HG03442 (cell line): Measurements from ENCODE around the gene EIPR1.

Experiments
- ATAC-seq: cut with Tn5 transposase; IDR thresholded peaks from one replicate; pipeline ENCODE4 v1.9.1; 2021; ENCODE audit warnings: mild to moderate bottlenecking, moderate library complexity; ENCODE audit not compliant: unreplicated experiment

Gene EIPR1

GRCh38 chr2:3277748-3278520, 99.7 kb downstream of the EIPR1 start:
- no peak for ATAC-seq

- ATAC-seq: no peak
Measured at GRCh38 chr2:3277050-3277747, 100.4 kb downstream of the EIPR1 start.

GRCh38 chr2:3272761-3273160, 104.9 kb downstream of the EIPR1 start:
- ATAC-seq: no peak

GRCh38 chr2:3270095-3270478, 107.5 kb downstream of the EIPR1 start:
- ATAC-seq: no peak

DNA sequence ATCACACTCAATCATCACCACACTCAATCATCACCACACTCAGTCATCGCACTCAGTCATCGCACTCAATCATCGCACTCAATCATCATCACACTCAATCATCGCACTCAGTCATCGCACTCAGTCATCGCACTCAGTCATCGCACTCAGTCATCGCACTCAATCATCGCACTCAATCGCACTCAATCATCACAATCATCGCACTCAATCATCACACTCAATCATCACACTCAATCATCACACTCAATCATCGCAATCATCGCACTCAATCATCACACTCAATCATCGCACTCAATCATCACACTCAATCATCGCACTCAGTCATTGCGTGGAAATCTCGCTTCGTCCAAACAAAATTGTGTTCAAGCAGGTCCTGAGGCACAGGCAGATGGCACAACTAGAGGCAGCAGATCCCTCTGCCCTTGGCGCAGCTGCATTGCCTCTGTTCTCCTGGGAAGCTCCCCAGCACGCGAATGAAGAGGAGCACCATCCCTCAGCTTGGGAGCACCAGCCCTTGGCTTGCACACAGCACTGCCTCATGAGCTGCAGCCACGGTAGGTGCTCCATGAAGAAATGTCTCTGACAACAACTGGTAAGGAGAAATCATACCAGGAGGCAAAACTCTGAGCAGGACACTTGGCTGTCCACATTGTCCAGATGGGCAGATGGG, 108.1 kb downstream of the EIPR1 start:
- no peak for ATAC-seq

GRCh38 chr2:3268705-3269029, 109.0 kb downstream of the EIPR1 start:
- ATAC-seq: no peak

DNA sequence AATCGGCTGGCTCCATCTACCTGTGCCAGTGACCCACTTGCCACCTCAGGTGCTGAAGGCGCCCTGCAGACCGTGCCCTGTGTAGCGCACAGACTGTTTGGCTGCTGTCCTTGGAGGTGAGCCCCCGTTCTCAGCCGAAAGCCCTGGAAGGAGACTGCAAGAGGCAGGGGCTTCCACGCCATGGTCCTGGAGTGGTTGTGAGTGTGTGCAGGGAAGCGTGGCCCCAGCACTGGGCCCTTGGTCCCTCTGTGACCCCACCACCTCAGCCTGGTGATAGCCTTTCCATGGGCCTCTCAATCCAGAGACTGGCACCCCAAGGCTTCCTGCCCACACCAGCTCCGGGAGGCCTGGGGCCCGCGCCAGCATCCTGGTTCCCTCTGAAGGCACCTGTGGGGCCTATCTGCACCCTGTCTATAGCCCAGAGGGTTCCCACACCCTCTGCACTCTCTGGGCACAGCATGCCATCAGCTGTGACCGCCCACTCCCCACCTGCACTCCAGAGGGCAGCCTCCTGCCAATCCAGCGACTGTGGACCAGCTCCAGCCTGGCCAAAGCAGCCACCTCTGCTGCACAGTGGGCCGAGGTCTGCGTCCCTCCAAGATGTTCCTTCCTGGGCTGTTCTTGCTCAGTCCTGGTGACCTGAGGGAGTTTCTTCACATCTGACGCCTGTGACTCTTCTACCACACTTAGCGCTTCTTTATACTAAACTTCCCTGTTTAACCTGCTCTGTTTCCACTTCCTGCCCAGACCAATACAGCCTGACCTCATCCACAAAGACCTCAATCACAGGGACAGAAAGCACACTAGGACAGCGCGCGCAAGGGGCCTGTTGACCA, 109.5 kb downstream of the EIPR1 start:
- ATAC-seq: no peak

GRCh38 chr2:3266925-3267867, 110.4 kb downstream of the EIPR1 start:
- ATAC-seq: no peak

DNA sequence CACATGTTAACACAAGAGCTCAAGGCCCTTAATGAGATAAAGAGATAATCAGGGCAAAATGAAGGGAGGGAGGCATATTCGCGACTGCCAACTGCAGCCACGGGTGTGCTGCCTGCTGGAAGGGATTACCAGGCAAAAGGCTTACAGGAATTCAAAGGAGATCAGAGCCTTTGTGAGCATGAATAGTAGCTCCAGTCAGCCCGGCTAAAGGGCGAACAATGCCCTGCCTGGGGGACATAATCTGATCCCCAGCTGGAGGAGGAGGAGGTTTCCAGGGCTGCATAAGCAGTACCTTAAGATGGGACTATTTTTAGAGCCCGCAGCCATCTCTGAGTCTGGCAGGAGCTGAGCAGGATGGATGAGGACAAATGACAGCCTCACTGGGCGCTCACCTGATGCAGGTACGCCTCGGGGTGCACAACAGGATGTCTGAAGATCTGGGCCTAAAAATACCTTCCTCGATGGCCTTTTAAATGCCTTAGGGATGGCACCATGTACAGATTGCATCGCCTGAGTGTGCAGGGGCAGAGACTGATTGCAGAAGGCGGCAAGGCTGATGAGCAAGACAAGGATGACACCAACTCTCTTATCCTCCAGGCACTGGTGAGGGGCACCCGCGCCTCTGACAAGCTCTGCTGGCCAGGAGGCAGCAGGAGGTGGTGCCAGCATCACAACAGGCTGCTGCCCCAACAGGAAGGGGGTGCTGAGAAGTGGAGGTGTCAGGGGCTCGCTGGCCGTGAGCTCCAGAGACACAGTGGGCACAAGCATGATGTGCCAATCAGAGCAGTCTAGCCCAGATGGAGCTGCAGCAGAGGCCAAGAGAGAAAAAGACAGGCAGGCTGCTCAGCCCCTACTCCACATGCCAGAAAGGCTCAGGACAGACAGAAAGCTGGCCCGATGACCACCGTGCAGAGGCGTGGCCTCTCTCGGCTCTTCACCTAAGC, 111.4 kb downstream of the EIPR1 start:
- no peak for ATAC-seq

- no peak for ATAC-seq
Measured at GRCh38 chr2:3265471-3265870, 112.1 kb downstream of the EIPR1 start.

DNA sequence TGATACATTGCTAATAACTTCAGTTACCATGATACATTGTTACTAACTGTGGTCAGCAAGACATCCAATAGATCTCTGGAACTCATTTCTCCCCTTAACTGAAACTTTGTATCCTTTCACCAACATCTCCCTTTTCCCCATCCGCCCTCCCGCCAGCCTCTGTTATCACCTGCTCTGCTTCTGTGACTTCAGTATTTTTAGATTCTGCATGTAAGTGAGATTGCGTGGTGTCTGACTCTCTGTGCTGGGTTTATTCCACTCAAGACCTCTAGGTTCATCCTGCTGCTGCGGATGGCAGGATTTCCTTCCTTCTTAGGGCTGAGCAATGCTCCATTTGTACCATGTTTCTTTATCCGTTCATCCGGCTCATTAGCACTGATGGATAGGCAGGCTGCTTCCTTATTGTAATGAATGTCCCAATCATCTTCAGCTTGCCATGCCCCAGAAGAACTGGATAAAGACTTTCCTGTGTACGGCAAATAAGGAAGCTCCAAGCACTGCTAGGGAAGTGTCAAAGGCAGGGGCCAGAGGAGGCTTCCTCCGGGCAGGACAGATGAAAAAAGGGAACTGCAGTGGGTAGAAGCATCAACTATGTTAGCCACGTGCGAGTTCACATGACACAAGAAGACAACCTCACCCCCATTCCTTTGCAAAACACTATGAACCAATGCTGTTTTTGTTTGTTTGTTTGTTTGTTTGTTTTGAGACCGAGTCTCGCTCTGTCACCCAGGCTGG, 113.4 kb downstream of the EIPR1 start:
- no peak for ATAC-seq

- ATAC-seq: no peak
Measured at GRCh38 chr2:3263487-3263886, 114.1 kb downstream of the EIPR1 start.

- no peak for ATAC-seq
Measured at GRCh38 chr2:3262437-3263388, 114.9 kb downstream of the EIPR1 start.

DNA sequence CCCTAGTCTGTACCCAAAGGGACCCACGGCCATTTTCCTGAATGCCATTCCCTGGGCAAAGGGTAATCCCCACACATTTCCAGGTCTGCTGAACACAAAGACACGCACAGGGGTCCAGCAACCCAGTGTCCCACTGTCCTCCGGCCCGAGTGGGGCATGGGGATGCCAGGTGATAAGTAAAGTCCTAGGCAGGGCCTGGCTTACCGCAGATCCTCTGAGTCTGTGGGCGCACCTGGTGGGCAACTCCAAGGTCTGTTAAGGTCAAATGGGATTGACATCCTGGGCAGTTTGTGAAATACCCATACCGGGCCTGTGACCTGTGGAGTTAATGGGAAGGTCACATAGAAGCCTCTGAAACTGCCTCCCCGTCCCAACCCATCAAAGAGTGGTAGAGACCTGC, 116.1 kb downstream of the EIPR1 start:
- ATAC-seq: no peak

- no peak for ATAC-seq
Measured at GRCh38 chr2:3260959-3261358, 116.7 kb downstream of the EIPR1 start.

- no peak for ATAC-seq
Measured at GRCh38 chr2:3257826-3258225, 119.8 kb downstream of the EIPR1 start.

DNA sequence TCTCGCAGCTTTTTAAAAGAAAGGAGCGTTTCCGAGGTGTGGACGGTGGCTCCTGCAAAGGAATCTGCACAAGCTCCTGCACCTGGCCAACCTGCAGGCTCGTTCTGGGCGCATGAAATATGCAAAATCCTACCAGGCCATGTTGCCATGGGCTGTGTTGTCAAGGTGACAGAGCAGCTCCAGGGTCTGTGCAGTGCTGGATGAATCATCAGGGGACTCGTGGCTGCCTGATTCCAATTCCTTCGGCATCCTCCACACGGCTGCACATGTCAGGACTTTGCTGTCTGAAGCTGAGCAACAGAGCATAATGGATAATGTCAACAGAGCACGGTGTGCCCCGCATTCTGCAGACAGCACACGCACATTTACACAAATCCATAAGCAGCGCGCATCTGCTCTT, 120.5 kb downstream of the EIPR1 start:
- no peak for ATAC-seq
